BE2C (cell line): ENCODE results near the gene C10orf90.

Experiments used
- DNase-seq: peaks from one replicate; pipeline ENCODE4 v3.0.0-alpha.2; 2020
- H3K27me3 ChIP-seq: fragments of 250-450 bp; sonication (Bioruptor Pico); 2 replicates; pipeline ENCODE4 v1.5.1; 2020; ENCODE audit warnings: mild to moderate bottlenecking
- H3K36me3 ChIP-seq: fragments of 250-450 bp; sonication (Bioruptor Pico); 2 replicates; pipeline ENCODE4 v1.5.1; 2020; ENCODE audit warnings: mild to moderate bottlenecking
- H3K4me1 ChIP-seq: fragments of 250-450 bp; sonication (Bioruptor Pico); 2 replicates; pipeline ENCODE4 v1.5.1; 2020
- H3K4me3 ChIP-seq: 2 replicates; pipeline ENCODE4 v1.5.1; 2011; ENCODE audit warnings: low read depth, low read length
- H3K9me3 ChIP-seq: fragments of 250-450 bp; sonication (Bioruptor Pico); 2 replicates; pipeline ENCODE4 v1.5.1; 2020
- CTCF ChIP-seq: IDR thresholded peaks from 2 replicates; pipeline ENCODE4 v1.5.1; 2012; ENCODE audit warnings: mild to moderate bottlenecking, low read depth, low read length

Gene C10orf90

GRCh38 chr10:126497672-126498071, 172.8 kb downstream of the C10orf90 start:
- Histone ChIP-seq H3K36me3 (no peaks in the 10 kb centered on the region), H3K4me3 (no peak overlapping the region), H3K4me1 (no peaks in the 10 kb centered on the region), H3K27me3 (no peaks in the 10 kb centered on the region), H3K9me3 (no peaks in the 10 kb centered on the region)
- TF ChIP-seq CTCF: no peak
- no peak for DNase-seq

GRCh38 chr10:126496771-126497545, 173.5 kb downstream of the C10orf90 start:
- no peak overlapping the region for H3K4me3 ChIP-seq
- TF ChIP-seq CTCF: no peak
- DNase-seq: no peak
- H3K27me3 ChIP-seq: no peaks in the 10 kb centered on the region
- no peaks in the 10 kb centered on the region for H3K4me1 ChIP-seq
- H3K9me3 ChIP-seq: no peaks in the 10 kb centered on the region
- no peaks in the 10 kb centered on the region for H3K36me3 ChIP-seq

GRCh38 chr10:126491476-126491875, 179.0 kb downstream of the C10orf90 start:
- no peaks in the 10 kb centered on the region for H3K27me3 ChIP-seq
- no peak for TF ChIP-seq CTCF
- no peak for DNase-seq

GRCh38 chr10:126481181-126481580, 189.3 kb downstream of the C10orf90 start:
- DNase-seq: no peak
- no peak overlapping the region for H3K4me3 ChIP-seq
- no peaks in the 10 kb centered on the region for H3K27me3 ChIP-seq
- H3K9me3 ChIP-seq: no peaks in the 10 kb centered on the region
- peaks cover 9% of the 10 kb centered on the region; the same call in 1 of the 2 replicates for H3K4me1 ChIP-seq
- no peak for TF ChIP-seq CTCF
- no peaks in the 10 kb centered on the region for H3K36me3 ChIP-seq

More at GRCh38 chr10:126491476-126491875, 179.0 kb downstream of the C10orf90 start:
- H3K9me3 ChIP-seq: no peaks in the 10 kb centered on the region
- H3K4me1 ChIP-seq: no peaks in the 10 kb centered on the region
- H3K36me3 ChIP-seq: no peaks in the 10 kb centered on the region
- H3K4me3 ChIP-seq: no peak overlapping the region

GRCh38 chr10:126480648-126481047, 189.8 kb downstream of the C10orf90 start:
- Histone ChIP-seq H3K27me3 (no peaks in the 10 kb centered on the region), H3K9me3 (no peaks in the 10 kb centered on the region), H3K4me1 (peaks cover 9% of the 10 kb centered on the region; the same call in 1 of the 2 replicates), H3K36me3 (no peaks in the 10 kb centered on the region), H3K4me3 (no peak overlapping the region)
- no peak for DNase-seq
- TF ChIP-seq CTCF: no peak

GRCh38 chr10:126479280-126479895, 191.1 kb downstream of the C10orf90 start:
- no peak for TF ChIP-seq CTCF
- H3K9me3 ChIP-seq: no peaks in the 10 kb centered on the region
- no peaks in the 10 kb centered on the region for H3K27me3 ChIP-seq
- H3K4me1 ChIP-seq: peaks cover 9% of the 10 kb centered on the region; the same call in 1 of the 2 replicates
- no peaks in the 10 kb centered on the region for H3K36me3 ChIP-seq
- H3K4me3 ChIP-seq: no peak overlapping the region
- no peak for DNase-seq
